HCT116 (cell line): ENCODE measurements around the gene TBATA.

Experiments used
- CEBPB ChIP-seq: IDR thresholded peaks from 2 replicates; pipeline ENCODE4 v1.6.1; 2012; ENCODE audit warnings: low read depth
- CTCF ChIP-seq, 3 experiments: fragments of 200-600 bp in 1 of 3; sonication (generic) in 1 of 3; IDR thresholded peaks in 2 of 3; conservative IDR thresholded peaks in 1 of 3; 2 replicates each; pipeline ENCODE4 v1.5.1; 2012 to 2017; ENCODE audit warnings: low read depth in 2 of 3, low read length in 2 of 3, antibody characterized with exemption in 1 of 3, borderline replicate concordance in 1 of 3, control low read depth in 1 of 3, mild to moderate bottlenecking in 1 of 3, mixed read lengths in 1 of 3, mixed run types in 1 of 3, moderate library complexity in 1 of 3; ENCODE audit not compliant: insufficient read depth in 1 of 3
- FOSL1 ChIP-seq: IDR thresholded peaks from 2 replicates; pipeline ENCODE4 v1.6.1; 2012; ENCODE audit warnings: low read depth
- POLR2AphosphoS5 ChIP-seq: IDR thresholded peaks from 2 replicates; pipeline ENCODE4 v1.6.1; 2011; ENCODE audit warnings: mild to moderate bottlenecking, low read depth, low read length, moderate library complexity
- TCF7L2 ChIP-seq: IDR thresholded peaks from 2 replicates; pipeline ENCODE4 v1.7.0; 2011; ENCODE audit warnings: borderline replicate concordance, inconsistent platforms; ENCODE audit not compliant: insufficient read depth, insufficient read length; ENCODE audit errors: extremely low read depth
- ZNF274 ChIP-seq: fragments of 200-500 bp; sonication (Bioruptor generic); IDR thresholded peaks from 2 replicates; pipeline ENCODE4 v1.6.1; 2014; ENCODE audit warnings: mild to moderate bottlenecking, low read depth, low read length, inconsistent platforms

- TF ChIP-seq FOSL1 (peak; percentile 85), CTCF (IDR thresholded peaks at IDR 0.05 in 2 of 3, conservative IDR thresholded peaks at IDR 0.05 in 1 of 3; ENCODE audit: borderline replicate concordance in 1 of 3, insufficient read depth in 1 of 3, low read depth in 2 of 3, low read length in 2 of 3) (no peak), CEBPB (peak; percentile 77), ZNF274 (no peak), TCF7L2 (no peak), POLR2AphosphoS5 (no peak)
Observed at GRCh38 chr10:70722820-70723424, 62.3 kb downstream of the TBATA start.
